HG02885 (cell line): Measurements from ENCODE around the gene CTNNBIP1.

Experiments
- ATAC-seq: cut with Tn5 transposase; IDR thresholded peaks from one replicate; pipeline ENCODE4 v1.9.1; 2021; ENCODE audit warnings: mild to moderate bottlenecking; ENCODE audit not compliant: unreplicated experiment, poor library complexity

The CTNNBIP1 gene

GRCh38 chr1:9841460-9841859, 68.6 kb downstream of the CTNNBIP1 start:
- ATAC-seq: no peak

- ATAC-seq: no peak
Measured at GRCh38 chr1:9840176-9840575, 69.9 kb downstream of the CTNNBIP1 start.

DNA sequence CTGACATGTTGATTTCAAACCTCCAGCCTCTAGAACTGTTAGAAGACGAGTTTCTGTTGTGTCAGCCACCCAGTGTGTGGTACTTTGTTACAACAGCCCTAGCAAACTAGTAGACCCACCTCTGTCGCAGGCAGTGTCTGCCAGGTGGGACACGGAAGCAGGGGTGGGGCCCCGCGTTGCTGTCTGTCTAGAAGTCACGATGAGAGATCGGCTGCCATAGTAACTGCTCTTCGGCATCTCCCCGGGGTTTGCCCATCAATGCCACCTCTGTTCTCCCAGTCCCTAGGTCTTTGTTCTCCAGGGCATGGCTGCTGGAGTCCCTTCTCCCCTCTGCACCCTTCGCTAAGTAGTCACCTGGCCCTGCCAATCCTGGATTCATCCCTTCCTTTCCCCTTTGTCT, 71.1 kb downstream of the CTNNBIP1 start:
- ATAC-seq: no peak

DNA sequence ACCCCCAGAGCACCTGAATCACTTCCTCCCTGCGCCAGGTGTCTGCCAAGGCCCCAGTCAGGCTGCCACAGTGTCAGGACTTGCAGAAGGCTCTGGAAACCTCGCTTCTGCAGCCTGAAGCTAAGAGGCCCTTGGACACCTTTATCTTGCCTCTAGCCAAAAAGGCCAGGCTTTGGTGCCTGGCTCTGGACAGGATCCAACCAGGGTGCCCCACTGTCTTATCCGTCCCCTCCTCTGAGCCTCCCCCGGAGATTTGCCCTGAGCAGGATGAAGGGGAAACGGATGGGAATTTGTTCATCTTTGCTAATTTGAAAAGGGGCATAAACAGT, 73.5 kb downstream of the CTNNBIP1 start:
- ATAC-seq: no peak

GRCh38 chr1:9835758-9836631, 74.1 kb downstream of the CTNNBIP1 start:
- ATAC-seq: no peak

DNA sequence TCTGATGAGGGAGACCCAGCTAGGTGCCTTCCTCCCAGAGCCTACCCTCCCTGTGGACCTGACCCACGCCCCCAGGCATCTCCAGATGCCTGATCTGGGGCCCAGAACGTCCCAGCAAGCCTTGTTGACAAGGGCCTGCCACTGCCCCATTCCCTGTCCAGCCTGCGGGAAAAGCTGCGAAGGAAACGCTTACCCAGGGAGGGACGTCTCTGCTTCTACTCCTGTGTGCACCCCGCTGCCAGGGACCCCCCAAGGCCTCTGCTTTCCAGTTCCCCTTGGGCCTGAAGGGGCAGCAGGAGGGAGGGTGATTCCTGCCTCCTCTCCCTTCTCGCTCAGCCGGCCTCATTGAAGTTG, 74.7 kb downstream of the CTNNBIP1 start:
- no peak for ATAC-seq

GRCh38 chr1:9833632-9834031, 76.4 kb downstream of the CTNNBIP1 start:
- ATAC-seq: no peak

GRCh38 chr1:9827558-9828185, 82.4 kb downstream of the CTNNBIP1 start:
- ATAC-seq: no peak

DNA sequence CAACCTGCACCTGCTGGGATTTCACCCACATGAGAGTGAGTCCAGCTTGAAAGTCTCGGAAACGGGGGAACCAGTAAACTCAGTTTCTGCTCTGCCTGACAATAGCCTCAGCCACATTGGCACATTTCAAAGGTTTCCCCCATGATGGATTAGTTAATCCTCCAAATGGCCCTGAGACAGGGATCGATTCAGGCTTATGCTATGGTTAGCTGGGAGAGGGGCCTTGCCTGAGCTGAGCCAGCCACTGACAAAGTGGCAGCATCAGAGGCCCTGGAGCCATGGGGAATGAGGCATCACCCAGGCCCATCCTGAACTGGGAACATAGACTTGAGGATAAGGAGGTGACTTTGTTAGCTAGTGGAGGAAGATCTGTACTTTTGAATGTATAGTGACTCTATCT, 83.5 kb downstream of the CTNNBIP1 start:
- ATAC-seq: no peak

DNA sequence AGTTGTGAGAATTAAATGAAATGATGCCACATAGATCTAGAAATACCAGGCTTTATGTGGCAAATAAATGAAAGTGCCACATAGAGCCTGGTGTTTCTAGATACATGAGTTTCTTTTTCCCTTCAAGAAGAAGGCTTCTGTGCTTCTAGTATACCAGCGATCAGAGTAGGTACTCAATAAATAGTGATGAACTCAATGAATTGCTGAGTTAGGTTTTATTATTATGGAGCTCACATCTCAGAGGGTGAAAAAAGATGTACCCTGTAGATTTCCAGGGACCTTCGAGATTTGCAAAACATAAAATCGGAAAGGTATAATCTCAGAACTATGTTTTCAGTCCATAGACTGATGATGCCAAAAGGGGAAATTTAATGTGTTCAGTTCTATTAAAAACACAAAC, 84.0 kb downstream of the CTNNBIP1 start:
- no peak for ATAC-seq

DNA sequence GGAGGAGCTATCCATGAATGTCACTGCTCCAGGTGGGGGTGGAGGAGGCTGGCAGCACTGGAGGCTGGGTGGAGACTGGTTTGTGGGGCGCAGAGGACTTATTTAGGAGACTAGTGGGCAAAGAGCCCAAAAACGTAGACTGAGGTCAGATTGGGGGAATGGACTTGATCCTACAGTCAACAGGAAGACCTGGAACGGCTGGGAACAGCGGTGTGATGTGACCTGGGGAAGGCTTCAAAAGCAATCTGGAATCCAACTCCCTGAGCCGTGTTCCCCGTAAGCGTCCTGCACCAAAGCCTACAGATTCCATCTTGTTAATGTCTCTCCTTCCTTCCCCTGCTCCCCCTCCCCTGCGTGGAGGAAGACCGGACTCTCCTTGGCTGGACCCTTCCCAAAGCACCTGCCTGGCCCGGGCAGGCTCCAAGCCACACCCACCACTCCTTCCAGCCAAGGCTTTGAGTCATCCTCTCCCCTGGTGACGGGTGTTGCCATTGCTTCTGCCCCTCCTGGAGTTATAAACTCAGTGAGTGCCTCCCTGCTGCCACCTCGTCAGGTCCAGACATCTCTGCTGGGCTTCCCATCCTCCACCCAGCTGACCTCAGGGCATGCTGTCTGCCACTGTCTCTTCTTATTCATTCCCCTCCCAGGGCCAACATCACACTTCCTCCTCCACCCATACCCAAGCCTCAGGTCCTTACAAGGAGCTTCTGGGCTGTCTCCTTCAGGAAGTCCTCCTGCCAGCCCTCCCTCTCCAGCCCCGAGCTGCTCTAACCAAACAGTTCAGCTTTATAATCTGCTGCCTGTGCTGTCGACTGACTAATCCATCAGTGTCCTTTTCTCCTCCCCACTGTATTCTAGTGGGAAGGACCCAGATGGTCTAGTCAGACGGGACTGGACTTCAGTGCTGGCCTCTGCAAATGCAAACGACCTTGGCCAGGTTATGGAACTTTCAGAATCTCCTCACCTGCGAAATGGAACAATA, 84.7 kb downstream of the CTNNBIP1 start:
- ATAC-seq: no peak

GRCh38 chr1:9824702-9825089, 85.4 kb downstream of the CTNNBIP1 start:
- no peak for ATAC-seq

DNA sequence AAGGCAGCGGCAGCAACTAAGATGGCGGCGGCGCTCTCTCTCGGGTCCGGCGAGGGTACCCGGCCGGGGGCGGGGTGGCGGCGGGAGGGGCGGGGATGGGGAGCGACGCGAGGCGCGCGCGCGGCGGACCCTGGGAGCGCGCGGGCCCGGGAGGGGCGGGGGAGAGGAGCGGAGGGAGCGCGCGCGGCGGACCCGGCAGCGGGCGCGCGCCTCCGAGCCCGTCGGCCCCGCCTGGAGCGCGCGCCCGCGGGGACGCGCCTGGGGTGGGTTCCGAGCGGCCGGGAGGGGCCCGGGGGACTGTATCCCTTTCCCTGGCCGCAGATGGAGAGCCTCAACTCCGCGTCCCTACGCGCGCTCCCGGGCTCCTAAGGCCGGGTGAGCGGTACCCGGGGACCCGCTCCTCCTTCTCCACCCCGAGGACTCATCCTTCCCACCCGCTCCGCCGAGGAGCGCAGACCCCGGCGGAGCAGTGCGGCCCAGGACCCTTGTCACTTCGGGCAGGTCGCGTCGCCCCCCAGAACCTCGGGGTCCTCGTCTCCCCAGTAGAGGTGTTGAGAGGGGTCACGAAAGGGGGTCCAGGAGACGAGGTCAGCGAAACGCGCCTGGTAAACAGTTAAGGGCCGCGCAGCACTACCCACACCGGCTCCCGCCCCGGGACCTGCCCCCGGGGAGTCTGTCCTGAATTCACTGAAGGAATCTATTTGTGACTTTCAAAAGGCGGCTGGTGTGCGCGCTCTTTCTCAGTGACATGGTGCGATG, 85.9 kb downstream of the CTNNBIP1 start, which contains the start of gene CLSTN1:
Gene CLSTN1 (minus strand): TSS at position 23 of the 759 bp plus-strand sequence. CDS start 232 bp downstream, outside the sequence.
- ATAC-seq: peak; percentile 72

GRCh38 chr1:9823693-9823942, 86.5 kb downstream of the CTNNBIP1 start:
- ATAC-seq: peak; percentile 35

DNA sequence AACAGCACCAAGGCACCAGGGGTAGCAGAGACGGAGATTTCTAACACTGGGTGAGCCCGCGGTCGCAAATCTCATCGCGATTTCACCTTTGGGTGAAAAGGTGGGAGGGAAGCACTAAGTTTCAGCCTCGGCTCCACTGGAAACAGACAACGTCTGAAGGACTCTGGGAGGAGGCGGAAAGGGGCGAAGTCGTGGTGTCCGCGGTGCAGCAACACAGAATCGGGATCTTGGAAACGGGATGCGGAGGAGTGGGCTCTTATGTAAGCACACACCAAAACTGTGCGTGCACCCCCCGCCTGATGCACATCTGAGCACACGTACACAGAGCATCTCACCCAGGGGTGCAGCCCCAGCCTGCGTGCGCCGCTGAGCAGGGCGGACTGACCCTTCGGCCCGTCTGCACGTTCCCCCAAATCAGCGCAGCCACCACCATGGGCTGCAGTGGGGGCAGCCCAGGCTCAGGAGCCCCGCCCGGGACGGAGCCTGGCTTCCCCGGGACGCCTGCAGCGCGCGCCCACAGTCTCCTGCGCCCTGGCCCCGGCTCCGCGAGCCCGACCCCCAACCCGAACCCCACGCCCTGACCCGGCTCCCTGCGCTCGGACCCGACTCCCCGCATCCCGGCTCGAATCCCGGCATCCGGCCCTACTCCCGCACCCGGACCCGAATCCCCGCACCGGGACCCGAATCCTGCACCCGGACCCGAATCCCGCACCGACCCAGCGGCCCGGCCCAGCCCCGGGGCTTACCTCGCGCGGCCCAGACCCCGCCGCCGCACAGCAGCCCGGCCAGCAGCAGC, 87.0 kb downstream of the CTNNBIP1 start:
- ATAC-seq: peak; percentile 22

- no peak for ATAC-seq
Measured at GRCh38 chr1:9822490-9822889, 87.6 kb downstream of the CTNNBIP1 start.

GRCh38 chr1:9821710-9822109, 88.4 kb downstream of the CTNNBIP1 start:
- no peak for ATAC-seq

DNA sequence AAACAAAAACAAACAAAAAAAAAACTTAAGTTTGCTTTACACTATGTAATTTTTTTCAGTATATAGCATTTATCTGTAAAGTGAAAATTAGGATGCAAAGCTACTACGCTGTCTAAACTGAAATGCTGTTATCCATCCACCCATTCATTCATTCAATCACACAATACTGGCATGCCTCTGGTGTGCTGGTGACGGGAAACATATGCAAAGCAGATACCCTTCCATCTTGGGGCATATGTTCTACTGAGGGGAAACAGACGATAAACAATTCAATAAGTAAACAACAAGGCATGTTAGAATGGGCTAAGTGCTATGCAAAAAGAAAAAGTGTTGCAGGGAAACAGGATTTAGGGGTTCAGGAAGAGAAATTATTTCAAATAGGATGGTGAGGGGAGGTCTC, 89.5 kb downstream of the CTNNBIP1 start:
- no peak for ATAC-seq

DNA sequence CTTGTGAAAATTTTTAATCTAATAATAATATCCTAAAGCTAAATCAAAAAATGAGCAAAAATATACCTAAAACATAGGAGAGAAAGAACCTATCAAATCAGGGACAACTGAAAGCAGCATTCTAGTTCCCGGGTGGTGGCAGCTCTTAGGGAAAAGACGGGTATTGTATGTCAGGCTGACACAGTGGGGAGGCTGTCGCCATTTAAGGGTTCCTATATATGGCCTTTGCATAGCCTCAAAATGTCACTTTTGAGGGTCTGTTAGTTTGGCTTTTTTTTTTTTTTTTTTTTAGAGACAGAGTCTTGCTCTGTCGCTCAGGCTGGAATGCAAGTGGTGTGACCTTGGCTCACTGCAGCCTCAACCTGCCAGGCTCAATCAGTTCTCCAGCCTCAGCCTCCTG, 92.3 kb downstream of the CTNNBIP1 start:
- ATAC-seq: no peak

DNA sequence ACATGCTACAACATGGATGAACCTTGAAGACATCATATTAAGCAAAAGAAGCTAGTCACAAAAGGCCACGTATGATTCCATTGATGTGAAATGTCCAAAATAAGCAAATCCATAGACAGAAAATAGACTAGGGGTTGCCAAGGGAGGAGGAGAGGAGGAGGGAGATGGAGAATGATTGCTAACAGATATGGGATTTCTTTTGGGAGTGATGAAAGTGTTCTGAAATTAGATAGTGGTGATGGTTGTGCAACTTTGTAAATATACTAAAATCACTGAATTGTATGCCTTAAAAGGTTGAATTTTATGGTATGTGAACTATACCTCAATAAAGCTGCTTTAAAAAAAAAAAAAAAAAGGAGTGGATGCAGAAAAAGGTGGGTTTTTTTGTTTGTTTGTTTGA, 93.9 kb downstream of the CTNNBIP1 start:
- ATAC-seq: no peak
